NB4 (cell line): ENCODE measurements around the gene ATP5F1E.

ENCODE experiments used
- MYC ChIP-seq: IDR thresholded peaks from 2 replicates; pipeline ENCODE4 v1.6.1; 2011; ENCODE audit warnings: low read depth, low read length
- POLR2A ChIP-seq: IDR thresholded peaks from 2 replicates; pipeline ENCODE4 v1.6.1; 2011; ENCODE audit warnings: mild to moderate bottlenecking; ENCODE audit not compliant: insufficient read length; ENCODE audit errors: extremely low read depth
- TF ChIP-seq, protein P1 (sequence below): IDR thresholded peaks from one replicate; pipeline ENCODE4 v1.5.1; 2012; ENCODE audit warnings: low read depth, low read length

DNA sequence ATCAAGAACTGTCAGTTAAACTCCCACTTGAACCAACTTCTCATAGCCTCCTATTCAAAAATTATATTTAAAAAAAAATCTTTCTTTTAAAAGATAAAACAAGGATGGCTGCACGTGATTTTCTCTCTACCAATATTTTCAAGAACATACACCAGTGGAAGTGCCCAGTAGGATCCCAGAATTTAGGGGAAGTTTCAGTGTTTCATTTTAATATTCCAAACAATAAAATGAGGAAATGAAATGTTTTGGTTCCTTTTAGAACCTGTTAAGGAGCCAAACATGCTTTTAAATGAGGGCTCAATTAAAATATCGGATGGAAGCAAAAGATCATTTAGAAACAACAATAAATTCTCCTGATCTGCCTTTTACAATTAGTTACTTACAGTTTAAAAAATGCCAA lies 36.9 kb upstream of the ATP5F1E start:
- TF ChIP-seq, protein P1, sequence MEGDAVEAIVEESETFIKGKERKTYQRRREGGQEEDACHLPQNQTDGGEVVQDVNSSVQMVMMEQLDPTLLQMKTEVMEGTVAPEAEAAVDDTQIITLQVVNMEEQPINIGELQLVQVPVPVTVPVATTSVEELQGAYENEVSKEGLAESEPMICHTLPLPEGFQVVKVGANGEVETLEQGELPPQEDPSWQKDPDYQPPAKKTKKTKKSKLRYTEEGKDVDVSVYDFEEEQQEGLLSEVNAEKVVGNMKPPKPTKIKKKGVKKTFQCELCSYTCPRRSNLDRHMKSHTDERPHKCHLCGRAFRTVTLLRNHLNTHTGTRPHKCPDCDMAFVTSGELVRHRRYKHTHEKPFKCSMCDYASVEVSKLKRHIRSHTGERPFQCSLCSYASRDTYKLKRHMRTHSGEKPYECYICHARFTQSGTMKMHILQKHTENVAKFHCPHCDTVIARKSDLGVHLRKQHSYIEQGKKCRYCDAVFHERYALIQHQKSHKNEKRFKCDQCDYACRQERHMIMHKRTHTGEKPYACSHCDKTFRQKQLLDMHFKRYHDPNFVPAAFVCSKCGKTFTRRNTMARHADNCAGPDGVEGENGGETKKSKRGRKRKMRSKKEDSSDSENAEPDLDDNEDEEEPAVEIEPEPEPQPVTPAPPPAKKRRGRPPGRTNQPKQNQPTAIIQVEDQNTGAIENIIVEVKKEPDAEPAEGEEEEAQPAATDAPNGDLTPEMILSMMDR = no peak
- no peak for TF ChIP-seq POLR2A
- TF ChIP-seq MYC = no peak
